KMS-11 (cell line): ENCODE measurements around the gene BAG1.

Source experiments
- H2AFZ ChIP-seq: fragments of 200-600 bp; sonication (generic); 2 replicates; pipeline ENCODE4 v1.6.1; 2016; ENCODE audit warnings: antibody characterized with exemption, mixed run types, low read depth
- H3K27ac ChIP-seq: fragments of 200-600 bp; sonication (generic); 2 replicates; pipeline ENCODE4 v1.6.1; 2016; ENCODE audit warnings: mild to moderate bottlenecking, mixed run types
- H3K27me3 ChIP-seq: fragments of 200-600 bp; sonication (generic); 2 replicates; pipeline ENCODE4 v1.6.1; 2017; ENCODE audit warnings: mild to moderate bottlenecking, low read depth, mixed run types, moderate library complexity; ENCODE audit not compliant: insufficient read depth
- H3K36me3 ChIP-seq: fragments of 200-600 bp; sonication (generic); 2 replicates; pipeline ENCODE4 v1.6.1; 2017; ENCODE audit warnings: mild to moderate bottlenecking, mixed run types; ENCODE audit not compliant: insufficient read depth
- H3K4me1 ChIP-seq: fragments of 200-600 bp; sonication (generic); 2 replicates; pipeline ENCODE4 v1.6.1; 2016; ENCODE audit warnings: mild to moderate bottlenecking, low read depth, mixed run types; ENCODE audit not compliant: poor library complexity, severe bottlenecking
- H3K4me2 ChIP-seq: fragments of 200-600 bp; sonication (generic); 2 replicates; pipeline ENCODE4 v1.7.0; 2016; ENCODE audit warnings: mild to moderate bottlenecking, mixed run types
- H3K4me3 ChIP-seq: fragments of 200-600 bp; sonication (generic); IDR thresholded peaks from 2 replicates; pipeline ENCODE4 v1.6.1; 2017; ENCODE audit warnings: low read depth, low read length, mixed read lengths; ENCODE audit not compliant: insufficient read depth
- H3K79me2 ChIP-seq: fragments of 200-600 bp; sonication (generic); 2 replicates; pipeline ENCODE4 v1.6.1; 2016; ENCODE audit warnings: low read depth, mixed run types; ENCODE audit not compliant: insufficient read depth
- H3K9ac ChIP-seq: fragments of 200-600 bp; sonication (generic); 2 replicates; pipeline ENCODE4 v1.6.1; 2016; ENCODE audit warnings: mild to moderate bottlenecking, mixed run types
- H4K20me1 ChIP-seq: fragments of 200-600 bp; sonication (generic); 2 replicates; pipeline ENCODE4 v1.6.1; 2016; ENCODE audit warnings: mild to moderate bottlenecking, mixed run types; ENCODE audit not compliant: insufficient read depth
- CTCF ChIP-seq: fragments of 200-600 bp; sonication (generic); conservative IDR thresholded peaks from 2 replicates; pipeline ENCODE4 v1.6.1; 2017; ENCODE audit warnings: low read depth, mild to moderate bottlenecking, antibody characterized with exemption, low read length, moderate library complexity, mixed read lengths

The BAG1 gene

GRCh38 chr9:33264473-33265177 is at the start of gene BAG1, which contains the start of gene CHMP5:
TSS of gene BAG1 (minus strand) at chr9:33264708.
TSS of gene CHMP5 (plus strand) at chr9:33265049. CDS start at chr9:33265079, 30 bp downstream.
- H3K27ac ChIP-seq: peak within 1 kb of the TSS; percentile 58
- peaks cover 36% of the 10 kb centered on the region for H3K79me2 ChIP-seq
- H2AFZ ChIP-seq: peak within 1 kb of the TSS; percentile 78
- peak within 1 kb of the TSS; percentile 83 for H3K9ac ChIP-seq
- peak within 1 kb of the TSS; percentile 96 for H3K4me2 ChIP-seq
- peaks cover 7% of the 10 kb centered on the region; the same call in 1 of the 2 replicates for H3K36me3 ChIP-seq
- H3K4me1 ChIP-seq: peaks cover 30% of the 10 kb centered on the region
- peak within 1 kb of the TSS; percentile 34 for H3K4me3 ChIP-seq
- no peaks in the 10 kb centered on the region for H4K20me1 ChIP-seq
- H3K27me3 ChIP-seq: no peaks in the 10 kb centered on the region
- TF ChIP-seq CTCF: no peak

GRCh38 chr9:33311953-33312352 is 47.4 kb upstream of the BAG1 start:
- Histone ChIP-seq H3K27me3 (no peaks in the 10 kb centered on the region), H3K27ac (no peak overlapping the region), H3K4me2 (no peak overlapping the region), H3K9ac (no peak overlapping the region), H2AFZ (no peak overlapping the region), H4K20me1 (no peaks in the 10 kb centered on the region), H3K36me3 (peaks cover 18% of the 10 kb centered on the region; the same call in 1 of the 2 replicates), H3K79me2 (no peaks in the 10 kb centered on the region), H3K4me1 (peaks cover 23% of the 10 kb centered on the region), H3K4me3 (no peak overlapping the region)
- no peak for TF ChIP-seq CTCF

- Histone ChIP-seq H3K79me2 (no peaks in the 10 kb centered on the region), H3K4me2 (no peak overlapping the region), H3K36me3 (peaks cover 18% of the 10 kb centered on the region; the same call in 1 of the 2 replicates), H3K4me3 (no peak overlapping the region), H2AFZ (no peak overlapping the region), H3K27me3 (no peaks in the 10 kb centered on the region), H3K27ac (peak overlapping the region; percentile 5; the same call in 1 of the 2 replicates), H4K20me1 (no peaks in the 10 kb centered on the region), H3K9ac (no peak overlapping the region), H3K4me1 (peaks cover 23% of the 10 kb centered on the region)
- TF ChIP-seq CTCF: no peak
These were observed 46.2 kb upstream of the BAG1 start for GRCh38 chr9:33310748-33311147.

GRCh38 chr9:33309903-33310302 is 45.4 kb upstream of the BAG1 start:
- Histone ChIP-seq H3K4me2 (no peak overlapping the region), H3K27ac (no peak overlapping the region), H3K4me1 (peaks cover 23% of the 10 kb centered on the region), H3K9ac (no peak overlapping the region), H4K20me1 (no peaks in the 10 kb centered on the region), H3K79me2 (no peaks in the 10 kb centered on the region), H2AFZ (no peak overlapping the region), H3K4me3 (no peak overlapping the region), H3K36me3 (peaks cover 18% of the 10 kb centered on the region; the same call in 1 of the 2 replicates), H3K27me3 (no peaks in the 10 kb centered on the region)
- no peak for TF ChIP-seq CTCF
